ENCODE measurements around the gene SCD. TPM values are rescaled to one million over a fixed set of nuclear protein-coding genes. Genes with fewer than 3 reads are reported as not detected.
A peak's percentile ranks its signal among the peaks of the same experiment; 100 is the strongest.

Gene SCD
- total and polyA plus RNA-seq, 9 of the 15 experiments (the other 6 are each of a cell fraction or from before 2014, with no cell fraction given): 114 to 486 (median 188) TPM

DNA sequence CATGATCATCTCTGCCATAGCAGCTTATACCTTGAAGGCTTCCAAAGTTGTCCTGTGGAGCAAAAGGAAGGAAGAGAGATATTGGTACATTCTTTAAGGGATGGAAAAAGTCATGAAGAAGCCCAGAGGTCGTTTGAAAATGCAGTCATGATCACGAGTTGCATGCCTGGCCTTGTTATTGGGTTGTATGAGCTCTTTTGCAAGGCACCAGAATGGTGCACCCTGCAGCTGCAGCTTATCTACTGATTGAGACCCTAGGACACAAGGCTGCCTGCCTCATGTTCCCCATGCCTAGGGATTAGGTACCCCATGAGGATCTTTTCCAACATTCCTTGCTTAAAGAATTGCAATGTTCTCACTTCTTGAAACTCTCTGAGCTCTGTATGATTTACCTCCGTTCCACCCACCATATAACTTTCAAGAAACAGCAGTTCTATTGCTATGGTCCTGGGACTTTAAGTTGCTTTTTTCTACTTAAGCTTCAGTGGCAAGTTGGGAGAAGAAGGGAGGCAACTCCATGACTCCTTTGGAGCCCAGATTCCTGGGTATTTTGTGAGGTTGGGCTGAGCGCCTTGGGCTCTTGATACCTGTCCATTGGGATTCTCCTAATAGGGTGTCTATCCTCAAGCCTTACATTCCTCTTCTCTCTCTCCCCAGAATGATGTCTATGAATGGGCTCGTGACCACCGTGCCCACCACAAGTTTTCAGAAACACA is 6.9 kb downstream of the SCD start:
- Histone ChIP-seq H3K4me2 (ENCODE audit: insufficient read depth, low read length) (0 out of 2 replicates have a peak overlapping the region, but pooled peaks have one; percentile 7), H3K9ac (ENCODE audit: insufficient read depth in 1 of 2, low read depth in 2 of 2, low read length in 2 of 2) (no peak overlapping the region), H3K9me1 (ENCODE audit: control insufficient read depth, insufficient read depth, low read length) (no peaks in the 10 kb centered on the region), H3K27ac (ENCODE audit: extremely low read depth, low read depth, low read length) (no peak overlapping the region; the same call in 2 of the 3 replicates), H2AFZ (ENCODE audit: low read depth, low read length) (no peak overlapping the region), H4K20me1 (replicated peaks; ENCODE audit: control insufficient read depth, insufficient read depth, low read length) (peaks cover 47% of the 10 kb centered on the region), H3K4me3 (no peak overlapping the region), H3K36me3 (ENCODE audit: control insufficient read depth, insufficient read depth, low read length) (peaks cover 92% of the 10 kb centered on the region), H3K79me2 (ENCODE audit: control insufficient read depth, insufficient read depth, low read length) (peaks cover 77% of the 10 kb centered on the region), H3K27me3 (ENCODE audit: control insufficient read depth in 2 of 2, insufficient read depth in 2 of 2, low read length in 2 of 2) (no peaks in the 10 kb centered on the region), H3K9me3 (replicated peaks; ENCODE audit: control insufficient read depth, insufficient read depth, low read depth, low read length) (no peaks in the 10 kb centered on the region), H3K4me1 (replicated peaks in 1 of 2; ENCODE audit: control insufficient read depth in 2 of 2, insufficient read depth in 2 of 2, low read length in 2 of 2) (peaks cover 20 to 45% of the 10 kb centered on the region in 2 experiments; a peak in 4 of 5 replicates)
- intact Hi-C loops (cut with micrococcal nuclease) (no loop called here), in situ Hi-C loops (cut with MboI) (no loop called here)
- WGBS (ENCODE audit: insufficient coverage, low coverage, missing lambda C conversion rate): 87% methylated on average over 4 of the region's 6 CpGs
- ATAC-seq: no peak
- BruUV-seq (replicated peaks): no TSS peak
- TF ChIP-seq TAF7 (tag; IDR thresholded peaks at IDR 0.05) (no peak), NCOR1 (IDR thresholded peaks at IDR 0.05) (no peak), RBFOX2 (IDR thresholded peaks at IDR 0.05; ENCODE audit: low read depth, low read length) (peak; percentile 35; the same call in 1 of the 2 replicates)
- DNase-seq (ENCODE audit: extremely low read depth in 1 of 4, low spot score in 3 of 4): no peak
- POLR2A ChIA-PET: interaction anchor here (0.5 to 2.2 kb wide), 2 partner anchors 8 to 165 kb away, joined by 3 to 6 read pairs; no protein-coding TSS in a partner anchor
- no peak for FAIRE-seq
- CTCF ChIA-PET (ENCODE audit: low intra/inter-chr PET ratio): no interaction called here

DNA sequence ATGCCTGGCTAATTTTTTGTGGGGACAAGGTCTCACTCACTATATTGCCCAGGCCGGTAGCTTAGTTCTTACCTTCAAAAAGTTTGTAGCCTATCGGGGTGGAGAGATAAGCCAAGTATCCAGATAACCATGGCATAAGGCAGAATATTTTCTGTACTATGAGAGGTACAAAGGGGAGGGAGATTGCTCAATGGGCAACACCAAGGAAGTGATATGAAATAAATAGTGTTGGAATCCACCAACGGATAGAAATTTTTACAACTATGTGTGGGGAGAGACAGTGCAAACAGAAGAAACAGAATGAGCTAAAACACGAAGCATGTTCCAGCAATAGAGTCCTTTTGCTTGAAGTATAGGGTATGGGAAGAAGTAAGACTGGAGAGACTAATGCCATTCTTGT is 8.1 kb downstream of the SCD start:
- intact Hi-C loops (cut with micrococcal nuclease): no loop called here
- DNase-seq (ENCODE audit: extremely low read depth in 1 of 4, low spot score in 3 of 4) (no peak), FAIRE-seq (no peak), ATAC-seq (no peak)
- Histone ChIP-seq H2AFZ (ENCODE audit: low read depth, low read length) (no peak overlapping the region), H3K27me3 (ENCODE audit: control insufficient read depth in 2 of 2, insufficient read depth in 2 of 2, low read length in 2 of 2) (no peaks in the 10 kb centered on the region), H3K79me2 (ENCODE audit: control insufficient read depth, insufficient read depth, low read length) (peaks cover 77% of the 10 kb centered on the region), H3K4me1 (replicated peaks in 1 of 2; ENCODE audit: control insufficient read depth in 2 of 2, insufficient read depth in 2 of 2, low read length in 2 of 2) (peaks cover 20 to 47% of the 10 kb centered on the region in 2 experiments), H4K20me1 (replicated peaks; ENCODE audit: control insufficient read depth, insufficient read depth, low read length) (peaks cover 41% of the 10 kb centered on the region), H3K9me1 (ENCODE audit: control insufficient read depth, insufficient read depth, low read length) (peaks cover 4% of the 10 kb centered on the region), H3K9ac (ENCODE audit: insufficient read depth in 1 of 2, low read depth in 2 of 2, low read length in 2 of 2) (no peak overlapping the region), H3K36me3 (ENCODE audit: control insufficient read depth, insufficient read depth, low read length) (peaks cover 92% of the 10 kb centered on the region), H3K4me3 (no peak overlapping the region), H3K9me3 (replicated peaks; ENCODE audit: control insufficient read depth, insufficient read depth, low read depth, low read length) (no peaks in the 10 kb centered on the region), H3K4me2 (ENCODE audit: insufficient read depth, low read length) (no peak overlapping the region), H3K27ac (ENCODE audit: extremely low read depth, low read depth, low read length) (no peak overlapping the region)
- ChIA-PET POLR2A (interaction anchor here (0.8 to 2.2 kb wide), 2 partner anchors 9 to 10 kb away, joined by 3 to 6 read pairs; no protein-coding TSS in a partner anchor), CTCF (ENCODE audit: low intra/inter-chr PET ratio) (no interaction called here)
- TF ChIP-seq ZC3H4 (CRISPR knock-in tag; IDR thresholded peaks at IDR 0.05; ENCODE audit: borderline replicate concordance): no peak
- no peak for TF ChIP-seq BDP1 (IDR thresholded peaks at IDR 0.05; ENCODE audit: insufficient read depth, insufficient read length)
- no peak for TF ChIP-seq ZNF695 (CRISPR knock-in tag; IDR thresholded peaks at IDR 0.05)
- TF ChIP-seq RHOXF2B (CRISPR knock-in tag; conservative IDR thresholded peaks at IDR 0.05): no peak
- TF ChIP-seq ETV6 (IDR thresholded peaks at IDR 0.05; ENCODE audit: borderline replicate concordance in 1 of 2, low read depth in 2 of 2, low read length in 1 of 2): no peak
- no peak for TF ChIP-seq ETV6 (CRISPR knock-in tag; IDR thresholded peaks at IDR 0.05; ENCODE audit: borderline replicate concordance)
- TF ChIP-seq NFRKB (IDR thresholded peaks at IDR 0.05; ENCODE audit: low read depth): no peak
- TF ChIP-seq FOSL1 (tag; conservative IDR thresholded peaks at IDR 0.05): no peak
- BruUV-seq (replicated peaks): no TSS peak
- in situ Hi-C loops (cut with MboI): no loop called here
- WGBS (ENCODE audit: insufficient coverage, low coverage, missing lambda C conversion rate): 78% methylated on average over 4 of the region's 4 CpGs
